Kidney tubule cell (primary cell): ENCODE results near the gene TMEM52B.
"Not testable (repeated sequence)": the region's sequence is repeated elsewhere in the genome, so short reads cannot be mapped to it uniquely, and the experiment has no call there.

Experiments
- DNase-seq: peaks from one replicate; pipeline ENCODE4 v3.0.0-alpha.2; 2018; ENCODE audit warnings: low spot score

TMEM52B gene

GRCh38 chr12:10211940-10212738 is 33.3 kb downstream of the TMEM52B start:
- DNase-seq, result peak; percentile 100

DNA sequence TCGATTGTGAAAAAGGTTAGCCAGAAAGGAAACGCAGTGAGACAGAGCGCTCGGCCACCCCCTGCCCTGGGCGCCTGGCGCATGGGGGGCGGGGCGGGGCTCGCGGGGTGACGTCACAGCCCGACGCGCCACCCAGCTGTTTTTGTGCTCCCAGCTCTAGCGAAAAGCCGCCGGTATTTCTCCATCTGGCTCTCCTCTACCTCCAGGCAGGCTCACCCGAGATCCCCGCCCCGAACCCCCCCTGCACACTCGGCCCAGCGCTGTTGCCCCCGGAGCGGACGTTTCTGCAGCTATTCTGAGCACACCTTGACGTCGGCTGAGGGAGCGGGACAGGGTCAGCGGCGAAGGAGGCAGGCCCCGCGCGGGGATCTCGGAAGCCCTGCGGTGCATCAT is 33.9 kb downstream of the TMEM52B start, which contains the start of gene GABARAPL1:
GABARAPL1 (plus strand) TSS at position 139 of the 393 bp plus-strand sequence; CDS start at position 392, 253 bp downstream.
- DNase-seq, result peak; percentile 77

- DNase-seq, result peak; percentile 72
Observed at GRCh38 chr12:10213168-10214135, 34.6 kb downstream of the TMEM52B start.

DNA sequence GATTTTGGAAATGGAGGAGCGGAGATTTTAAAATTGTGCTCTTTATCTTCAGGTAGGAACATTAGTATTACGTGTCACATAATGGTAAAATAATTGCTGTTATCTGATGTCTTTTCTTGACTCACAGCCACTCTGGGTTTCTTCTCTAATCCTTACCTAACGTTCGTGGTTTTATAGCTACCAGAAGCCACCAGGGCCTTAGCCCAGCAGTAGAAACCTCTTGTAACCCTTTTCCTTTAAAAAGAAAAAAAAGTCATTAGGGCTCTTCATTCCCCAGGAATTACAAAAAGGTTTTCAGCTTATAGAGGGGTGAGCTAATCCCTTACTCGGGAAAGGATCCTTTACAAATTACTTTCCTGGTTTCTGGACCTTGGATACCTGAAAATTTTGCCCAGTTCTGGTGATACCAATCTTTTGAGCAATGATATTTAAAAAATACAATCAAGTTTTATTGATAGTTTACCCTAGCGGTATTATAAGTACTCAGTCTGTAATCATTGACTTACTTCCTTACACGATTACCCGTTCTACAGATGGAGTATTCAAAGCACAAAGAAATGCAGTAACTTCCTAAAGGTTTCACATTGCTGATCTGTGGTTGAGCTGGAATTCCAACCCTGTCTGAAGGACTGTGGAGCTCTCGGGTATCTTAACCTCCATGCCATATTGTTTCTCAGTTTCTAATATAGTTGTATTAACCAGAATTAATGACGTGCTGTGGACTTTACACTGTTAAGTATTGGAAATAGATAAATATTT is 35.5 kb downstream of the TMEM52B start:
- peak; percentile 86 for DNase-seq

GRCh38 chr12:10214895-10215267 is 36.0 kb downstream of the TMEM52B start:
- peak; percentile 82 for DNase-seq

DNA sequence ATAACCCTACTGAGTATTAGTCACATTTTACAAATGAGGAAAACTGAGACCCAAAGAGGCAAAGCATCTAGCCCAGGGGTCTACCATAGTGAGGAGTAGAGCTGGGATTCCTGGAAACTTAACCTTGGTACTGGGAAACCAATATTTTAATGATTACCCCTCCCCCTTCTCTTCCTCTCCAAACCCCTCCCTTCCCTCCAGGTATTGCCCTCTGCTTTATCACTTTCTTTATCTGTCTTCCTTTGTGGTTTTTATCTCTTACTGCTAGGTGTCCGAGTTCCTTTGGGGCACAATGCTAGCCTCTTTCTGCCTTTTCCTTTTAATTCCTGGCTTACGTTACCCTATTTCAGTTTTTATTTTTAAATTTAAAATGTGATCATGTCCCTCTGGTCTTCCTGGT is 36.6 kb downstream of the TMEM52B start:
- no peak for DNase-seq

GRCh38 chr12:10215946-10216345 is 37.1 kb downstream of the TMEM52B start:
- not testable (repeated sequence) for DNase-seq

DNA sequence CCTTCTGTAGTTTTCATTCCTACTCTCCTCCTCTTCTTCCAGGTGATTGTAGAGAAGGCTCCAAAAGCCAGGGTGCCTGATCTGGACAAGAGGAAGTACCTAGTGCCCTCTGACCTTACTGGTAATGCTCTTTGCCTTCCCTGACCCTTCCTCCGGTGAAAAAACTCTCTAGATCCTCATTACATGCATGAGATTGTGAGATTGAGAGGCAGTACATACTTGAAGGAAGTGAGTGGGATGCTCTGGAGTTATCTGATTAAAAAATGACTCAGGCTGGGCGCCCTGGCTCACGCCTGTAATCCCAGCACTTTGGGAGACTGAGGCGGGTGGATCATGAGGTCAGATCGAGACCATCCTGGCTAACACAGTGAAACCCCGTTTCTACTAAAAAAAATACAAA is 39.2 kb downstream of the TMEM52B start:
- DNase-seq, result no peak

DNA sequence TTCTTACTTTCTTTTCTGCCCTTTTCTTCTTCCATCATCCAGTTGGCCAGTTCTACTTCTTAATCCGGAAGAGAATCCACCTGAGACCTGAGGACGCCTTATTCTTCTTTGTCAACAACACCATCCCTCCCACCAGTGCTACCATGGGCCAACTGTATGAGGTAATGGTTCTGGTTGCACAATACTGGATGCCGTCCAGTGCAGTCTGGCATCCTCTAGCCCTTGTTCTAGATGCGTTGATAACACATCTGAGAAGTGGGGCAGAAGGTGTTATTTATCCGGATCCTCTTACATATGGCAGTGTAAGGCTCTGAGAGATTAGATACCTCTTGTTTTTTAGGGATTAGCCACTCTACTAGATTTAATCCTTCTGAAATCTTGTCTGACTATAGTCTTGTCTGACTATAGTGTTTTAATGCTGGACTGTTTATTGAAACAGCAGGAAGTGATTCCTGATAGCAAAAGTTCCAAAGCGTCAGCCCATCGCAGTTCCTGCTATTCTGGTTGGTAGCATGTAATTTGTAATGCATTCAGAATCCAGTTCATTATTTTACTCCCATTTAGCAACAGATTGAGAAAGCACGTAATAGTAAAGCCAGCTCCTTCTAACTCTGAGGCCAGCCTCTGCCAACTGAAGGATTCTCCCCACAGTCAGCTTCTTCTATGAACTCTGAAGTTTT is 41.7 kb downstream of the TMEM52B start:
- no peak for DNase-seq

- DNase-seq, result no peak
Observed at GRCh38 chr12:10221846-10222245, 43.0 kb downstream of the TMEM52B start.

- DNase-seq, result no peak
Observed at GRCh38 chr12:10223208-10223607, 44.4 kb downstream of the TMEM52B start.

- not testable (repeated sequence) for DNase-seq
Observed at GRCh38 chr12:10225426-10225825, 46.6 kb downstream of the TMEM52B start.

GRCh38 chr12:10226086-10226485 is 47.3 kb downstream of the TMEM52B start:
- DNase-seq, result no peak

DNA sequence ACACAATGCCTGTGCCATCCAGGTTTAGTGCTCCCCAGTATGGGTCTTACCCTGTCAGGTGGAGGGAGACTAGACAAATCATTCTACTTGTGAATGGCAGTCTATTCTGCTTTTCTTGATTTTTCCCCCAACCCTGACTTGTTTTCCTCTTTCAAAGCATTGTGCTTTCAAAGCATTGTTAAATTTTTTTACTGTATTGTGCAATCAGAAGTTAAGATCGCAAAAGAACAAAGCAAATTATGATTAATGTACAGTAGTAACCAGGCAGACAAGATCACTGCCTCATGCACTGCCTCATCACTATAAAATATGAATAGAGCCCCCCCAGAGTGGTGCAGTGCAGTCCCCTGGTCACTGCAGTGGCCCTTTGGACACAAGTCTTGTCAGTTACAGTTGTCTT is 47.9 kb downstream of the TMEM52B start:
- no peak for DNase-seq

DNA sequence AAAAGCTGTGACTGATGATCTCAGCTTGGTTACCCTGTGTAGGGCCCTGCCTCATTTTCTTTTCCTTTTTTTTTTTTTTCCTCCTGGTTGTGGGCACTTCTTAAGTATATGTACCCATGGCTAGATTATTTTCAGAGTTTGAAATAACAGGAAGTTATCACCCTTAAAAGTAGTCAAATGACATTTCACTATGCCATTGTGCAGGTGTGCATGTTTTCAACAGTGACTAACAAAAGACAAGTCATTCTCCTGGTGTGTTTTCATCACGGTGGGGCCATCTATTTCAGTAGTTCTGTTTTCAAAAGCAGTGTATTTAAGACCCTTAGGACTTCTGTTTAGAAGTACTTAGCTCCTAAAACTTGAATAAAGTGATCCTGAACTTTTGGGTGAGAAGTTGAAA is 48.8 kb downstream of the TMEM52B start:
- no peak for DNase-seq

DNA sequence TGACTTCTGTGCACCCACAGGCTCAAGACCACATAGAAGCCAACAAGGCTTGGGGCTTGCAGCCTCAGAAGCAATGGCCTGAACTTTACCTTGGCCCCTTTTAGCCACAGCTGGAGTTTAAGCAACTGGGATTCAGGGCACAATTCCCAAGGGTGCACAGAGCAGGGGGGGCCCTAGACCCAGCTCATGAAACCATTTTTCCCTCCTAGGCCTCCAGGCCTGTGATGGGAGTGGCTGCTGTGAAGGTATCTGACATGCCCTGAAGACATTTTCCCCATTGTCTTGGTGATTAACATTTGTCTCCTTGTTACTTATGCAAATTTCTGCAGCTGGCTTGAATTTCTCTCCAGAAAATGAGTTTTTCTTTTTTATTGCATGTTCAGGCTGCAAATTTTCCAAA is 55.7 kb downstream of the TMEM52B start:
- no peak for DNase-seq

- DNase-seq, result peak; percentile 43
Observed at GRCh38 chr12:10235761-10236631, 57.2 kb downstream of the TMEM52B start.

DNA sequence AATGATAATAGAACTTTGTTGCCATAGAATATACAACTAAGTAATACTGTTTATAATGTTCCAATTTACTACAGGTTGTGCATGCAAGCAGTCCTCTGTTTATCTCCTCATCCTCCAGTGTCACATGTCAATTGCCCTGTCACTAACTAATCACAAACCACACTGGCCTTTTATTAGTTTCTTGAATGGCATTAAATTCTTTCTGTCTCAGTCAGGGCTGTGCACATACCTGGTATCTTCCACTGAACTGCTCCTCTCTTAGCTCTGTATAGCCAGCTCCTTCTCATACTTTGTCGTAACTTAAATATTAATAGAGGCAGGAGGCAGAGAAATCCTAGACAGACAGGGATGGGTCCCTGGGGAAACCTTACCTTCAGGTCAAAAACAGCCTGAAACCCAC is 57.9 kb downstream of the TMEM52B start:
- no peak for DNase-seq

GRCh38 chr12:10238526-10238925 is 59.7 kb downstream of the TMEM52B start:
- DNase-seq, result no peak

DNA sequence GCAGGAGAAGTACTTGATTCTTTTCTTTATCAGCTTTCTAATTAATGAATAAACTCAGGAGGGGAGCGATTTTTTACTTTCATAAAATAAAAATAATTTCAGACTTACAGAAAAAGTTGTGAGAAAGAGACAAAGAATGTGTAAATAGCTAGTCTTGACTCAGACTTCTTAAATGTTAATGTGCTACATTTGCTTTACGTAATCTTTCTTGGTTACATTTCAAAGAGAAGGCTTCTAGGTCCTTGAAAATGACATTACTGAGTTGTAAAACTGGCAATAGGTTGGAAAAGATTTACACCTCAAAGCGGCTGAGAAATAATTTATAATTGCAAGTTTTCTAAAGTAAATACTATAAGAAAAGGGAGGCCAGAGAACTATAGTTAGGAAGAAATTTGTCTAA is 62.5 kb downstream of the TMEM52B start:
- DNase-seq, result no peak
